Measurements from ENCODE around the gene CALHM1. TPM values are rescaled to one million over a fixed set of nuclear protein-coding genes. Genes with fewer than 3 reads are reported as not detected.
"Not testable (repeated sequence)": the region's sequence is repeated elsewhere in the genome, so short reads cannot be mapped to it uniquely, and the experiment has no call there.

The CALHM1 gene
- total RNA-seq, 1 donor from 2014 or later = not detected

DNA sequence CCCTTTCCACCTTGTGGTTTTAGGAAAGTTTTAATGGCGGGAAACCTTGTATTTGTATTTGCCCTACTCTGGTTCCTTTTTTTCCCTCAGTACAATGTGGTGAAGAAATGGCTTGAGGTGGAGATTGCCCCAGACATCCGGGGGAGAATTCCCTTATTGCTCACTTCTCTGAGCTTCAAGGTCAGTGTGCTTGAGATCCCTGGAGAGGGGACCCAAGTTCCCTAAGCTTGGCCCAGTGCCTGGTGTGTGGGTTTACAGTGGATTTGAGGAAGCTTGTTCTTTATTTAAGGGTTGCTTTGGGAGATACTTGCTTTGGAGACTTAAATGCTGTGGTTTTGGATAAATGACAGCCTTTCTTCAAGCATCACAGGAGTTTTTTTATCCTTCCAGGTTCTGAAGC is 24.8 kb downstream of the CALHM1 start:
- no peak for DNase-seq (ENCODE audit: extremely low read depth, low read depth, low spot score)

DNA sequence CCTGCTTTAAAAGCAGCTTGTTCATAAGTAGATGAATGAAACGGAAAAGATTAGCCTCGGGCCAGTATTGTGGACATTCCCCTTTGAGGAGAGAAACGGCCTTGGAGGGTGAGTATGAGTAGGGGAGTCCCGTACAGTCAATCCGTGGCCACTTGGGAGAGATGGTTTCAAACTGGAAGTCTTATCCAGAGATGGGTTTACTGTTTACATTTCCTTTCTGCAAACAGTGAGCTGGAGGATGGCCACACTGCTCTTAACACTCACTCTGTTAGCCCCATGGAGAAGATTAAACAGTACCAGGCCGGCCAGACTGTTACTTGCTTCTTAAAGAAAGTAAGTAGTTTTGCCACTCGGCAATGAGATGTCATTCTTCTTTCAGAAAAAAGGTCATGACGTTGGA is 26.8 kb downstream of the CALHM1 start:
- DNase-seq (ENCODE audit: extremely low read depth, low read depth, low spot score) = no peak

DNA sequence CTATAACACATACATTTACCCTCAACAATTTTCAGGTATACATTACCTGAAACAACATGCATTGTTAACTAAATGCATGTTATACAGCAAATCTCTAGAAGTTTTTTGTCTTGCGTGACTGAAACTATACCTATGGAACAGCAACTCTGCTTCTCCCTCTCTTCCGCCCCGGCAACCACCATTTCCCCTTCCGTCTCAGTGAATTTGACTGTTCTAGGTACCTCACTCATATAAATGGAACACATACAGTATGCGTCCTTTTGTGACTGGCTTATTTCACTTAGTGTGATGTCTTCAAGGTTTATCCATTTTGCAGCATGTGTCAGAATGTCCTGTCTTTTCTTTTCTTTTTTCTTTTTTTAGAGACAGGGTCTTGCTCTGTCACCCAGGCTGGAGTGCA is 29.1 kb downstream of the CALHM1 start:
- DNase-seq (ENCODE audit: extremely low read depth, low read depth, low spot score) = no peak

DNA sequence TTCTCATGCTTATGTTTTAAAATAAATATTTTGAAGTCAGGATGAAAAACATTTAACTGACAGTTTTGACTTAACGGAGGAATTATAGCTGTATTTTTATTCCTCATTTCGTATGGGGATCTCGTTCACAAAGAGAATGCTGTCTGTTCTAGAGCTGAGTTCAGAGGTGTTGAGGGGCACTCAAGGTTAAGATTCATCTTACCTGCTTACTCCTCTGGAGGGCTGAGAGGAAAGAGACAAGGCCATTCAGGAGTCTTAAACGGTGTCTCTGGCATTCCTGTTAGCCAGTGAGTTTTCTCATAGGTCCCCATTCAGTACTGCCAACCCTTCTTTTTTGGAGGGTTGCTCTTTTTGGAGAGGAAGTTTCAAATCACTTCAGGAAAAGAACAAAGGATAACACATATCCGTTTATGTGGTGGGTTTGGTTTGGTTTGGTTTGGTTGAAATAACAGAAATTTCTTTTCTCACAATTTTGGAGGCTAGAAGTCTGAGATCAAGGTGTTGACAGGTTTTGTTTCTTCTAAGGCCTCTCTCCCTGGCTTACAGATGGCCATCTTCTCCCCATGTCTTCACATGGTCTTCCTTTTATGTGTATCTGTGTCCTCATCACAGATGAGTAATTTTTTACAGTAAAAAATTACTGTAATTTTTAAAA is 29.6 kb downstream of the CALHM1 start:
- no peak for DNase-seq (ENCODE audit: extremely low read depth, low read depth, low spot score)

DNA sequence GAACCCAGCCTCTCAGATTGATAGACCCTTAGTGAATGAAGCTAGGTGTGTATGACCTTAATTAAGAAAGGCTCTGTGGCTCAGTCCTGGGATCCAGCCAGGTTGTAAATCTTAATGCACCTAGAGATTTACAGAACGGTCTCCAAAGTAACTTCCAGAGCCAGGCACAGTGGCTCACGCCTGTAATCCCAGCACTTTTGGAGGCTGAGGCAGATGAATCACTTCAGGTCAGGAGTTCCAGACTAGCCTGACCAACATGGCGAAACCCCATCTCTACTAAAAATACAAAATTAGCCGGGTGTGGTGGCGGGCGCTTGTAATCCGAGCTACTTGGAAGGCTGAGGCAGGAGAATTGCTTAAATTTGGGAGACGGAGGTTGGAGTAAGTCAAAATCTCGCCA is 30.8 kb downstream of the CALHM1 start:
- DNase-seq (ENCODE audit: extremely low read depth, low read depth, low spot score) = no peak

GRCh38 chr10:103423748-103424147 is 35.0 kb downstream of the CALHM1 start:
- DNase-seq (ENCODE audit: extremely low read depth, low read depth, low spot score) = no peak

- DNase-seq (ENCODE audit: extremely low read depth, low read depth, low spot score) = no peak
These were observed 39.6 kb downstream of the CALHM1 start for GRCh38 chr10:103419101-103419500.

- no peak for DNase-seq (ENCODE audit: extremely low read depth, low read depth, low spot score)
These were observed 41.1 kb downstream of the CALHM1 start for GRCh38 chr10:103417601-103418000.

- DNase-seq (ENCODE audit: extremely low read depth, low read depth, low spot score) = not testable (repeated sequence)
These were observed 41.6 kb downstream of the CALHM1 start for GRCh38 chr10:103417148-103417469.

- peak; percentile 27 for DNase-seq (ENCODE audit: extremely low read depth, low read depth, low spot score)
These were observed 42.1 kb downstream of the CALHM1 start for GRCh38 chr10:103416436-103417147.

DNA sequence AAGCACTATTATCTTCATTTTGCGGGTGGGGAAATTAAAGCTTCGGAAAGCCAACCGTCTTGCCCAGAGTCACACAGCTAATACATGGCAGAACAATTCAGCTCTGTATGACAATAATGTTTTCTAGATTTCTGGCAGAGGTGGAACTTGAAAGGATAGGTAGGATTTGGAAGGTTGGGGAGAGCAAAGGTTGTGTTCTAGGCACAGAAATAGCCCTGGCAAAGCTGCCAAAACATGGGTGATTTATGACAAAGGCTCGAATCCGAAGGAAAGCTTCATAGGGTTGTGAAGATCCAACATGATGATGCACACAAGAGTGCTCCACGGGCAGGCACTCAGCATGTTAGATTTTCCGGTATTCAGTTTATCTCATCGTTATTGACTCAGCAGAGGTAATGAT is 43.1 kb downstream of the CALHM1 start:
- DNase-seq (ENCODE audit: extremely low read depth, low read depth, low spot score) = no peak

DNA sequence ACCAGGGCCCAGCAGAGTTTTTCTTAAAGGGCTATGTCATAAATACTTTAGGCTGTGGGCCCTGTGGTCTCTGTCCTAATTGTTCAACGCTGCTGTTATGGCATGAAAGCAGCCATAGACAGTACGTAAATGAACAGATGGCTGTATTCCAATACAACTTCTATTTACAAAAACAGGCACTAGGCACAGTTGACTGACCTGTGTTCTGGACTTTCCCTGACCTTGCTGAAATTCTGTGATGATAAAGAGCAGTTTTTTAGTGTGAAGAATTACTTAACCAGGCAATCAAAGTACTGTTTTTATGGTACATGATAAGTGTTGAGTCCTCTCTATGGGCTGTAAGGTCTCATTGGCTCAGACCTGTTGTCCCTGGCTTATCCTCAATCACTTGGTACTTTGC is 45.1 kb downstream of the CALHM1 start:
- DNase-seq (ENCODE audit: extremely low read depth, low read depth, low spot score) = no peak

Other genes starting within 250 kb of the CALHM1 start
- gene RPEL1, start 213.0 kb downstream of the CALHM1 start, total RNA-seq = 0.10 TPM in 1 of 2 replicates, not detected in the other
- gene INA, start 181.8 kb downstream of the CALHM1 start, total RNA-seq = 3.4 and 4.3 TPM in 2 replicates
- 11.5 and 11.9 TPM in 2 replicates for gene PCGF6, start 107.8 kb downstream of the CALHM1 start, total RNA-seq
- gene TAF5, start 90.9 kb downstream of the CALHM1 start, total RNA-seq = 2.7 and 2.8 TPM in 2 replicates
- gene ATP5MK, start 62.4 kb downstream of the CALHM1 start, total RNA-seq = 277 and 373 TPM in 2 replicates
- gene PDCD11, start 62.3 kb downstream of the CALHM1 start, total RNA-seq = 42.1 and 42.9 TPM in 2 replicates
- 12.0 and 14.5 TPM in 2 replicates for gene CALHM2, start 6.5 kb downstream of the CALHM1 start, total RNA-seq
- gene CALHM3, start 20.3 kb upstream of the CALHM1 start, total RNA-seq = not detected in 2 replicates
- gene NEURL1, start 34.8 kb upstream of the CALHM1 start, total RNA-seq = 0.05 and 0.47 TPM in 2 replicates